Liver (tissue), 3 donors: Measurements from ENCODE around the gene OGFOD3.

Experiments
- ATF3 ChIP-seq: IDR thresholded peaks from 2 replicates; pipeline ENCODE4 v1.6.1; 2016; ENCODE audit warnings: antibody characterized with exemption
- CTCF ChIP-seq: fragments of 150-350 bp; IDR thresholded peaks from 2 replicates; pipeline ENCODE4 v1.5.1; 2017; ENCODE audit warnings: improper control_type of control experiment, low read depth, low read length; ENCODE audit not compliant: missing input control
- JUND ChIP-seq, 2 donors: IDR thresholded peaks; 2 replicates each; pipeline ENCODE4 v1.6.1; 2016; ENCODE audit warnings: antibody characterized with exemption in 2 of 2
- MAX ChIP-seq: IDR thresholded peaks from 2 replicates; pipeline ENCODE4 v1.6.1; 2016; ENCODE audit warnings: antibody characterized with exemption
- NR2F2 ChIP-seq: IDR thresholded peaks from 2 replicates; pipeline ENCODE4 v1.6.1; 2016; ENCODE audit warnings: antibody characterized with exemption
- RAD21 ChIP-seq, 2 donors: IDR thresholded peaks; 2 replicates each; pipeline ENCODE4 v1.6.1; 2016; ENCODE audit warnings: antibody characterized with exemption in 2 of 2, mild to moderate bottlenecking in 2 of 2
- REST ChIP-seq: IDR thresholded peaks from 2 replicates; pipeline ENCODE4 v1.6.1; 2016; ENCODE audit warnings: antibody characterized with exemption, mild to moderate bottlenecking
- RXRA ChIP-seq, 2 donors: IDR thresholded peaks; 2 replicates each; pipeline ENCODE4 v1.6.1; 2017 to 2018; ENCODE audit warnings: antibody characterized with exemption in 2 of 2, mild to moderate bottlenecking in 1 of 2
- TAF1 ChIP-seq: conservative IDR thresholded peaks from 2 replicates; pipeline ENCODE4 v1.6.1; 2016; ENCODE audit warnings: antibody characterized with exemption, mild to moderate bottlenecking
- YY1 ChIP-seq: IDR thresholded peaks from 2 replicates; pipeline ENCODE4 v1.6.1; 2016; ENCODE audit warnings: antibody characterized with exemption, mild to moderate bottlenecking
- donor health status: healthy.
- donor health status: healthy.

- no peak for TF ChIP-seq MAX
- no peak for TF ChIP-seq REST
- no peak for TF ChIP-seq CTCF
- TF ChIP-seq ATF3, result no peak
- no peak for TF ChIP-seq RAD21 (IDR thresholded peaks at IDR 0.05)
- no peak for TF ChIP-seq TAF1
- no peak for TF ChIP-seq JUND (IDR thresholded peaks at IDR 0.05)
- TF ChIP-seq RXRA (IDR thresholded peaks at IDR 0.05), result no peak
- no peak for TF ChIP-seq YY1
- no peak for TF ChIP-seq NR2F2
Measured at GRCh38 chr17:82439829-82440365, 21.5 kb upstream of the OGFOD3 start.
